ENCODE data around the gene TBC1D21.
"Not testable (repeated sequence)": the region's sequence is repeated elsewhere in the genome, so short reads cannot be mapped to it uniquely, and the experiment has no call there.

TBC1D21 gene

DNA sequence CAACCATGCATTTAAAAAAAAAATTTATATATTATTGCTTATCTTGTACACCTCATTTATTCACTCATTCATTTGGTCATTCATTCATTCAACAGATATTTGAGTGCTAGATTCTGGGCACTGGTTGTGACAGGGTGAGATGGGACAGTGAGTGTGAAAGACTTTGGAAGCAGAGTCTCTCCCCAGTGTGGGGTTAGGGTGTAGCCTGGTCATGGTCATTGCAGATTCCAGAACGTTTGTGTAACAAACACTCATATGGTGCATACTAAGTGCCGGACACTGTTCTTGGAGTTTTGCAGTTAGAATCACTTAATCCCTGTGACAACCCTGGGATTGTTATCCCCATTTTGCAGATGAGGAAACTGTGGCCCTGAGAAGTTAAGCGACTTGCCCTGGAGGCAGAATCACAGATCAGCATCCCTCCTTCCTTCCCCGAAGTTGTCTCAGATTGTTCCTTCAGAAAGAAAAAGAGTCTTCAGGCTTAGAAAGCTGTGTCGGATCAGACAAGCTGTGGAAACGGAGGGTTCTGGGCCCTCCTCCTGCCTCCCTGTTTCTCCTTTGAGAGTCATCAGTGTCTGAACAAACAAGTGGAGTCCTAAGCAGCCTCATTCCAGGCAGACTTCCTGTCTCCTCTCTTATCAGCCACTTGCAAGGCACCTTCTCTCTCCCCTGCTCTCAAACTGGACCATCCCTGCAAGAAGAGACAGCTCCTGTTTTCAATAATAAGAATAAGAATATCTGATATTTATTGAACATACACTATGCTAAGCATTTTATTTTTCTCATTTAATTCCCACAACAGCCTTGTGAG, 59.2 kb downstream of the TBC1D21 start:
- no peak for DNase-seq

DNA sequence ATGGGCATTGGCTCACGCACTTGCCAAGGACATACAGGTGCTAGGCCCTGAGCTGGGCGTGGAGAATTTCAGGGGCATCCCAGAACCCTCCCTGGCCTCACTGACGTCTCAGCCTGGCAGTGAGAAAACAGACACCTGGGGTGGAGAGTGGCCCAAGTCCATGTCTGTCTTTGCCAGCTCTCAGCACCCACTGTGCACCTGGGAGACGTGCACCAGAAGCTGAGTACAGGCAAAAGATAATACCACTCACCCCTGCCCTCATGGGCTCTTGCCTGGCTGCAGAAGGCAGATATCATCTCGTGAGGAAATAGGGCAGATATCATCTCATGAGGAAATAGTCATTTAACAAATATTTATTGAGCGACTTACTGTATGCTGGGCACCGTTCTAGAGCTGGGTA, 60.9 kb downstream of the TBC1D21 start:
- no peak for DNase-seq

DNA sequence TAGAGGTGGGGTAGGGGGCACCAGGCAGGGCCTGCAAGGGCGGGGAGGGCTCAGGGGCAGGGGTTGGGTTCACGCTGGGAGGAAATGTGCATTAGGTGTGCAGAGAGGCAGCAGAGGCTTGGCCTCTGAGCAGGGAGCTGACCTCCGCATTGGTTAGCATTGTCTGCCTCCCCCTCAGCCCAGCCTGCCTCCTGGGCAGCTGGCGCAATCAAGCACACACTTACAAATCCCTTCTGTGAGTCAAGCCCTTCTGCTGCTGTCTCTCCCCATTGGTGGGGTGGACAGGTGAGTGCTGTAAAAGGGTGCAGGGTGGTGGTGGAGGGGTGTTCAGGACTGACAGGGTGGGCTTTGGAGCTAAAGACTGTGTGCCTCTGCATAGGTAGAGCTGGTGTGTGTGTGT, 62.2 kb downstream of the TBC1D21 start:
- DNase-seq = no peak

DNA sequence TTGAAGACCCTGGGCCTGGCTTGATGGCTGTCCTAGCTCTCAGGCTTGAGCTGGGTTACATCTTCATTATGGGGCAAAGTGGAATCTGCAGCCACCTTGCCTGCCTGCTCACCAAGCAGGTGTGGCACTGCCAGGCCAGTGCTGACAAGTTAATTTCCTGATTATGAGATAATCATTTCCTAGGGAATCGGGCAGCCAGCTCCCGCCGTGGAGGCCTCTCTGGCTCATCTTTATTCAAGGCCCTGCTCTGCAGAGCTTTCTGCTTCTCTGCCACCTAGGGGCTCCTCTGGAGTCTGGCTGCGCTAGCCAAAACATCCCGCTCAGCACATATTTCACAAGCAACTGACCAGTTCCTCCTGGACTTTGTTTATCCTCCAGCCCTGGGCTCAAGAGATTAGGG, 62.8 kb downstream of the TBC1D21 start:
- no peak for DNase-seq

DNA sequence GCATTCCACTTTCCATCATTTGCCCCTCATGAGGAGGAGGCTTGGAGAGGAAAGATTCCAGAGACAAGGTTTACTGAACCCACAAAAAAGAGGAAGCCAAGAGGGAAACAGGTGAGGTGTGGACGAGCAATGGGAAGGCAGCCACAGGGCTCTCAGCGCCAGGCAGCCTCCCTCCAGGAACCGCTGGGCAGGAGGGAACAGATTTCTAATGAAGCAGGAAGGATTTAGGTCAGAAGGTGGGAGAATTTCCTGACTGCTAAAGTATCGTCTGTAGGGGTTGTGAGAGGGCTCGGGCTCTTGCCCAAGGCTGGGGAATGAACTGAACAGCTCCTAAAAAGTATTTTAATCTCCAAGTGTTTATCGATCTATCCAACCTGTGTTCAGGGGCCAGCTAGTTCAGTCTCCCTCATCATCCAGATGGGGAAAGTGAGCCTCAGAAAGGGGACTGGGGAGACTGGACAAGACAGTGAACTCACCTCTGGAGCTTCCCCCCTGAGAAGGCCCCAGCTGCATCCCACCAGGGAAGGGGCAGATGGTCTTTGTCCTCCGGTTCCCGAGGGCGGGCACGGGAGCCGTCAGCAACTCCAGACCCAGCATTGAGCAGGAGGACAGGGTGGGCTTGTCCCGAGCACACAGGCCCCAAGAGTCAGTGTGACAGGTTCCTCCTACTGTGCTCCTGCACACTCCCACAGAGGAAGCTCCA, 63.4 kb downstream of the TBC1D21 start:
- no peak for DNase-seq

DNA sequence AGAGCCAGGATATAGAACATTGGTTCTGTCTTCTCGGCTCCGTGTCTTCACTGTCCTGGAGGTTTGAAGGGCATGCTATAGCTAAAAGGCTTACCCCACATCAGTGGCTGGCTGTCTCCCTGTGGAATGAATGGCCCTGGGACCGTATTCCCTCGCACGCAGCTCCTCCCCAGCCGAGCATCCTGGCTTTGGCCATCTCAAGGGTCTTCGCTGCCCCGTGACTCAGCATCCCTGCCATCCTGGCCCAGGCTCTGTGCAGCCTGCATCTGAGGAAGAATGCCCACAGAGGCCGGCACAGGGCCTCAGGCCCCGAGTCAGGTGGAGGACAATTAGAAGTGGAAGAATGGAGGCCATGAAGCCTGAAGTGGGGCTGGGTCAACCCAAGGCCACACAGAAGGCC, 63.9 kb downstream of the TBC1D21 start:
- no peak for DNase-seq

DNA sequence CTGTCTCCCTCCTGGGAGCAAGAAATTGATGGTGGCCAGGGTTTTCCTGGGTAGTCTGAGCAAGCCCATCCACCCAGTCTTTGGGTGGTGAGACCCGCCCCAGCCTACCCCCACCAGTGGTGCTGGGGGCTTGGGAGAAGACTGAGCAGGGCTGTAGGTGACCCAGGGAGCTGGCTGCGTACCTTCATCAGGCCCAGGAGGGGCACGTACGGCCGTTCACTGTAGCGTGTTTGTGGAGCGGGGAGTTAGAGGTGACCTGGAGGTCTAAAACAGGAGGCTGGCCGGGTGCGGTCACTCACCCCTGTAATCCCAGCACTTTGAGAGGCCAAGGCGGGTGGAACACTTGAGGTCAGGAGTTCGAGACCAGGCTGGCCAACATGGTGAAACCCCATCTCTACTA, 64.4 kb downstream of the TBC1D21 start:
- no peak for DNase-seq

DNA sequence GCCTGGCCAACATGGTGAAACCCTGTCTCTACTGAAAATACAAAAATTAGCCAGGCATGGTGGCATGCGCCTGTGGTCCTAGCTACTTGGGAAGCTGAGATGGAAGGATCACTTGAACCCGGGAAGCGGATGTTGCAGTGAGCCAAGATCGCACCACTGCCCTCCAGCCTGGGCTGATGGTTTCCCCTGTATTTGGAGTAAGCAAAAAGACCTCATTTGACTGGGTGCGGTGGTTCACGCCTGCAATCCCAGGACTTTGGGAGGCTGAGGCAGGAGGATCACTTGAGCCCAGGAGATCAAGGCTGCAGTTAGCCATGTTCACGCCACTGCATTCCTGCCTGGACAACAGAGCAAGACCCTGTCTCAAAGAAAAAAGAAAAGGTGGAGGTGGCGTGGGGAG, 65.2 kb downstream of the TBC1D21 start:
- not testable (repeated sequence) for DNase-seq
